Stimulated activated CD4-positive, alpha-beta T cell treated with anti-CD3 and anti-CD28 coated beads, Interleukin-4, amount 100 ng/mL, for 24 hours (primary cell): Measurements from ENCODE around the gene MYD88.
"Not testable (repeated sequence)": the region's sequence is repeated elsewhere in the genome, so short reads cannot be mapped to it uniquely, and the experiment has no call there.

Experiments
- DNase-seq: peaks from one replicate; pipeline ENCODE4 v3.0.0-alpha.2; 2020

The MYD88 gene

DNA sequence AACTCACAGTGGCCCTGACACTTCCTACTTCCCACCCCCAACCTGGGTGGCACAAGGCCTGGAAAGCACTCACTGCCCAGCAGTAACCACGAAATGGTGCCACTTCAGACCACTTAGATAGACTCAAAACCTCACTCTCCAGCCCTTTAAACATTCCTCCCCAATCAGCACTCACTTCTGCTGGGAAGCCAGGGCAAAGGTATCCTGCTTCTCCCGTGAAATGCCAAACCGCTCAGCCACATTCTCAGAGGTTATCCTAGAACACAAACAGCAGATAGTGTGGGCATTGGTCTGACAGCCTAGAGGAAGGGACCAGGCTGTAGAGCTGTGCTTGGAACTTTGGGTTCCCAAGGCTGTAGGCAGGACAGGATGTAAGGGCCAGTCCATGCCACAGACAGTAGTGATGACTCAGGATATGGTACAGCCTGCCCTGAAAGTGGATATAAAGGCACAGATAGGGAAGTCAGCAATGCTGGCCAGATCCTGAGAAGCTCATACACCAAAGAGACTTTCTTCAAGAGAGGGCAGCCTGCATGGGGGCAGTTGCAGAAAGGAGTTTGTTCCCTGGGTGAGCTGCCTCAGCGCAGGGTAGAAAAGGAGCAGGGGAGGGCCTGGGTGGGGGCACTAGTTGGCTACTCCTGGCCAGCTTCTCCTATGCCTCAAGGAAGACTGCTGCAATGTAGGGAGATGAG, 10.7 kb upstream of the MYD88 start:
- DNase-seq: no peak

DNA sequence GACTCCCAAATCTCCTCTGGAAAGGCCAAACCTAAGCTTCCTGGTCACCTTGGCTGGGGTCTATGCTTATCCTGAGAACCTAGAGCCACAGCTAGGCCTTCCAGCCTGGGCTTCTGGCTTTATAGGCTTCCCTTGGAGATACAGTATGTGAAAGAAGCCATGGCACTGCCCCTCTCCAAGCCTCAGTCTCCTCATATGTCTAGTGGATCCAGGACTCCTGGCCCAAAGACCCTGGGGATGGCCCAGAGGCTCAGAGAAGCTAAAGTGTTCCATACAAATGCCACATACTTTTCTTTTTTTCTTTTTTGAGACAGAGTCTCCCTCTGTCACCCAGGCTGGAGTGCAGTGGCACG, 10.2 kb upstream of the MYD88 start:
- DNase-seq: no peak

DNA sequence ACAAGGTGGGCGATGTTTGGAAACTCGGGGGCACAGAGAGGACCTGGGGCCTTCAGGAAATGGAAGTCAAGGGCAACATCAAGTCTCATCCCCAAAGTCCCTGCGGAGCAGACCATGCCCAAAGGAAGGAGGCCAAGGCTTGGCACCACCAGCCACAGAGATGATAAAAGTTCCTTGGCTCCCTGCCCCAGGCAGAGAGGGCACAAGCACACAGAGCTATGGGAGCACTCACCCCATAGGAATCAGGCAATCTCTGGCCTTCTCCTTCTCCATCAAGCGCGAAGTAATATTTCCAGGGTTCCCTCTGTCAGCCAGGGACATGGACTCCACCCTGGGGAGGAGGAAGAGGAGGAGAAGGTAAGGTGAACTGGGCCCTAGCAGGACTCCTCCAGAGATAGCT, 9.4 kb upstream of the MYD88 start:
- no peak for DNase-seq

DNA sequence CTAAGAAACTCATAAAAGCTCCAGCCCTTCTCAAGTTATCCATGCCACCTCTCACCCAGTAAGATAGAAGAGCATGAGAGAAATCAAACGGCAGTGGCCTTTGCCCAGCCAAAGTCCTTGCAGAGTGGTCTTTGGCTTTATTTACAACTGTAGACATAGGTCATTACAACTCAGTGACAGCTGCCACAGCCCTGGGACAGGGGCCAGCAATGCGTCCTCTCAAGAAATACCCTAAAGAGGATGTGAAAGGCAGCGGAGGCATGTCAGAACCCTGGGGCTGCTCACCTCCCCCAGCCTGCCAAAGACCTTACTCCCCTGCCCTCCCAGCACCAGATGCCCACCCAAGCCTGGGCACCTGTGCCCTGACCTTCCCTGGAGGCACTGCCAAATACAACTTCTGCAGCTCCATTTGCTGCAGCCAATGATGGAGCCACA, 7.8 kb upstream of the MYD88 start:
- no peak for DNase-seq

DNA sequence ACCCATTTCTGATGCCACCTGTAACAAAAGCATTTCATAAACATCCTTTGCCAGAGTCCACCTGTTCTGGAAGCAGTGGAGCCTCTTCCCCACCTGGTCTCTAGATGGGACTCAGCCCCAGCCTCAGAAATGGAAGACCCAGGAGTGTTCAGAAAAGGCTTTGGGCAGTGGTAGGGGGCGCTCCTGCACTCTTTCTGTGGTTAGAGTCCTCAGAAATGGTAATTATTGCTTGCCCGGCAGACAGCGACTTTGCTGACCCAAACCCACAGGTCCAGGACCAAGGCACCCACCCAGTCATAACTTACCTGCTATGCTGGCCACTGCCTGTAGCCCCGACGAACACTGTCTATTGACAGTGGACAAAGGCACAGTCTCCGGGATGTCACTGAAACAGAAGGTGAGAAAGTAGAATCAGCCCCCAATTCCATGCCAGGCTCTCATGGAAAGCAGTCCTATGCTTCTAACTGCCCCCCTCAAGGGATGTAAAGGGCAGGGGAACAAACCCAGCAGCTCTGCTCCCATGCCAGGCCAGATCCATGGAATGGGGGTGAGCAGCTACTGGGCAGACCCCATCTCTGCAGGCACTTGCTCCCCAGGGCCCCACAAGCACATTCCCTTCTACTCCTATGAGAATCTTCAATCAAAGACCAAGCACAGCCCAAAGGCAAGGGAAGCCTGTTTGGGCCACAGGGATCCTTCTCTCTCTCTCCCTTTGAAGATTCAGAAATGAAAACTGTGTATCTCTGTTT, 6.7 kb upstream of the MYD88 start:
- peak; percentile 22 for DNase-seq

DNA sequence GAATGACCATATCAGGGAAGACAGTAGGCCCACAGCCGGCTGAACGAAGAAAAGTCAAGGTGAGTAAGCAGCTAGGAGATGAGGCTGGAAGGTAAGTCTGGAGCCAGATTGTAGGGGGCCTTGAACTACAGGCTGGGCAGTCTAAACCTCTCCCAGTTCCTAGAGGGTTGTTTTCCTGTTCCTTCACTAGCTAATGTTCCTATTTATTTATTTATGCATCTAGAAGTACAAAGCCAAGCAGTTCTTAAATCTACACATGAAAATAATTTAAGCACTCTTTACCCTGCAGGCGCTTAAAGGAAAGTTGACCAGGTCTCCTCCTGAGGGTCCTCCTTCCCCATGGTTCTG, 5.3 kb upstream of the MYD88 start:
- DNase-seq: no peak

DNA sequence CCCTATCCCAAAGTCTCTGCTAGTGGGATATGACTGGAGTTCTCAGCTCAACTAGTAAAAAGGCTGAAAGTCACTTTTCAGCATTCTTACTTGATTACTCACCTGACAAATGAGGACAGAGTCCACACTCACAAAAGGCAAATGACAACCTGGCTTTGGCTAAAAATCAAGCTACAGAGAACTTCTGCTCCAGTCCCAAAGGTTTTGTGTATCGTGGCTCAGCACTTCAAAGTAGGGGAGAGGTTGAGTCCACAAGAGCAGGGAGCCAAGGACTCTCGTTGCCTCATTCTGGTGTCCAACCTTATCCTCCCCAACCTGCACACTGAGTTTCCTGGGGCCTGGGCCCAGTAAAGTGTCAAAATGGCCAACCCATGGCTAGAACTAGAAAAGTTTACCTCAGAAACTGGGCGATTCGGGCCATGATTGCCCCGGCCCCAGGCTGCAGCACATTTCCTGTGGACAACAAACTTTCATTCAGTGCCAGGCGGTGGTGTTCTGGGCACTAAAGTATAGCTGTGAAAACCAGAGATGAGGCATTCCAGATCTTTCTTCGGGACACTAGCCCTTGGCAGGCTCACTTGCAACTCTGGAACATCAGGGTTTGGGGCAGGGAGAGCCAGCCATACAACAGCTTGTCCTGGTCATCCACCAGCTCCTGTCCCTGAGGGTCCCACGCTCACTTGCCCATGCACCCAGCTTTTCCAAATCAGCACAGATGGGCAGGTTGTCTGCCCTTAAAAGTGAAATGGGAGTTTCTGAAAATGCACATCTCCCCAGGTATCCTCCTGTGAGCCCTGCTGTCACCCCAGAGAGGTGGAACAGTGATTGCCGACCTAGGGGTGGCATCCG, 4.7 kb upstream of the MYD88 start:
- DNase-seq: no peak

DNA sequence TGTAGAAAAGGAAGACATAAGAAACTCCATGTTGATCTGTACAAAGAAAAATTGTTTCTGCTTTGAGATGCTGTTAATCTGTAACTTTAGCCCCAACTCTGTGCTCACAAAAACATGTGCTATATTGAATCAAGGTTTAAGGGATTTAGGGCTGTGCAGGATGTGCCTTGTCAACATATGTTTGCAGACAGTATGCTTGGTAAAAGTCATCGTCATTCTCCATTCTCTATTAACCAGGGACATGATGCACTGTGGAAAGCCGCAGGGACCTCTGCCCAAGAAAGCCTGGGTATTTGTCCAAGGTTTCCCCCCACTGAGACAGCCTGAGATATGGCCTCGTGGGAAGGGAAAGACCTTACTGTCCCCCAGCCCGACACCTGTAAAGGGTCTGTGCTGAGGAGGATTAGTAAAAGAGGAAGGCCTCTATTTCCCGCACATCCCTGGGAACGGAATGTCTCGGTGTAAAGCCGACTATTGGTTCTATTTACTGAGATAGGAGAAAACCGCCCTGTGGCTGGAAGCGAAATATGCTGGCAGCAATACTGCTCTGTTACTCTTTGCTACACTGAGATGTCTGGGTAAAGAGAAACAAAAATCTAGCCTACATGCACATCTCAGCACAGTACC, 3.8 kb upstream of the MYD88 start:
- not testable (repeated sequence) for DNase-seq

DNA sequence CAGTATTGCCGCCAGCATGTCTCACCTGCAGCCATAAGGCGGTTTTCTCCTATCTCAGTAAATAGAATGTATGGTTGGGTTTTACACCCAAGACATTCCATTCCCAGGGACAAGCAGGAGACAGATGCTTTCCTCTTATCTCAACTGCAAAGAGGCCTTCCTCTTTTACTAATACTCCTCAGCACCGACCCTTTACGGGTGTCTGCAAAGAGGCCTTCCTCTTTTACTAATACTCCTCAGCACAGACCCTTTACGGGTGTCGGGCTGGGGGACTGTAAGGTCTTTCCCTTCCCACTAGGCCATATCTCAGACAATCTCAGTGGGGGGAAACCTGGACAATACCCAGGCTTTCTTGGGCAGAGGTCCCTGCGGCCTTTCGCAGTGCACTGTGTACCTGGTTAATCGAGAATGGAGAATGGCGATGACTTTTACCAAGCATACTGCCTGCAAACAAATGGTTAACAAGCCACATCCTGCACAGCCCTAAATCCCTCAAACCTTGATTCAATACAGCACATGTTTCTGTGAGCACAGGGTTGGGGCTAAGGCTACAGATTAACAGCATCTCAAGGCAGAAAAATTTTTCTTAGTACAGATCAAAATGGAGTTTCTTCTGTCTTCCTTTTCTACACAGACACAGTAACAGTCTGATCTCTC, 2.7 kb upstream of the MYD88 start:
- DNase-seq: peak; percentile 16

DNA sequence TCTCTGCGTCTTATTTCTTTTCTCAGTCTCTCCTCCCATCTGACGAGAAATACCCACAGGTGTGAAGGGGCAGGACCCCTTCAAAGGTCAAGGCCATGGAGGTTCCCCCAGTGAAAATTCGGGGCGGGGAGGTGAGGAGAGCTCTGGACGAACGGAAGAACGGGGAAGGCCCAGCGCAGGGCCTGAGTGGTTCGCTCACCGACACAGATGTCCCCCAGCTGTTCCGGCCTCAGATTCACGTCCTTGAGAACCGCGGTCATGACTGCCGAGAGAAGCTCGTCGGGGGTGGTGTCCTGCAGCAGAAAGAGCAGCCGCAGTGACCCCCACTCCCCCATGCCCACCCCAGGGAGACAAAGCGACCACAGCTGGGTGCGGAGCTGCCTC, 2.1 kb upstream of the MYD88 start:
- DNase-seq: peak; percentile 17

DNA sequence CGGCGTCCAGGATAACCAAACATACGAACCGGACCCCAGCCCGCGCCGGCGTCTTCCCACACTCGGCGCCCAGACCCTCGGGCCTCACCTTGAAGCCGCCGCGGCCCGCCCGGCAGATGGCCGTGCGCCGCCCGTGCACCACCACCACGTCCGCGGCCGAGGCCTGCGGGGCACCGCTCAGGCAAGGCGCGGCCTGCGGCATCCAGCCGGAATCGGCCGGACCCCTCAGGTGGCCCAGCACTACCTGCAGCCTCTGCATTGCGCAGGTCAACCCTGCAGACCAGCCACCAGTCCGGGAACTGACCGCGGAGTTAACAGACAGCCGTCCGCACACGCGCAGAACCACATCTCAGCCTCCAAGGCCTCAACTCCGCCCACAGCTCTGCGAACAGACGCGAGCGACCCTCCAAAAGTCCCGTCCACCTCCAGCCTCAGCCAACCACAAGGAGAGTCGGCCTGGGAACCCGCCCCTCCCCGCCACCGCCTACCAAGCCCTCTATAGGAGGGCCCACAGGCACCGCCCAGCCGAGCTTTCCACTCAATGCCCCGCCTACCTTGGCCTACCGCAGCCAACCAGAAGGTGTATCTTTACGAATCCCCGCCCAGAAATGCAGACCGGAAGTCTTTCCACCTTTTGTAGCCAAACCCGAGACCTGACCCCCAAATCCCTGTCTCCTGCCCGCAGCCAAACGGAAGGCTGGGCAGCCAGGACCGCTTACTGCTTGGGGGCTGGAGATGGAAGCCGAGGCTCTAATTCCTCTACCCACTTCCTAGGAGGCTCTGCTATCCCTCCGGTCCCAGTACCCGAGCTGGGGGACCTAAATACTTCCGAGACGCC, 1.5 kb upstream of the MYD88 start, which contains the start of gene ACAA1:
Gene ACAA1 (minus strand): TSS at position 351 of the 838 bp plus-strand sequence. CDS start 92 bp downstream, at position 259.
- peak; percentile 99 for DNase-seq

DNA sequence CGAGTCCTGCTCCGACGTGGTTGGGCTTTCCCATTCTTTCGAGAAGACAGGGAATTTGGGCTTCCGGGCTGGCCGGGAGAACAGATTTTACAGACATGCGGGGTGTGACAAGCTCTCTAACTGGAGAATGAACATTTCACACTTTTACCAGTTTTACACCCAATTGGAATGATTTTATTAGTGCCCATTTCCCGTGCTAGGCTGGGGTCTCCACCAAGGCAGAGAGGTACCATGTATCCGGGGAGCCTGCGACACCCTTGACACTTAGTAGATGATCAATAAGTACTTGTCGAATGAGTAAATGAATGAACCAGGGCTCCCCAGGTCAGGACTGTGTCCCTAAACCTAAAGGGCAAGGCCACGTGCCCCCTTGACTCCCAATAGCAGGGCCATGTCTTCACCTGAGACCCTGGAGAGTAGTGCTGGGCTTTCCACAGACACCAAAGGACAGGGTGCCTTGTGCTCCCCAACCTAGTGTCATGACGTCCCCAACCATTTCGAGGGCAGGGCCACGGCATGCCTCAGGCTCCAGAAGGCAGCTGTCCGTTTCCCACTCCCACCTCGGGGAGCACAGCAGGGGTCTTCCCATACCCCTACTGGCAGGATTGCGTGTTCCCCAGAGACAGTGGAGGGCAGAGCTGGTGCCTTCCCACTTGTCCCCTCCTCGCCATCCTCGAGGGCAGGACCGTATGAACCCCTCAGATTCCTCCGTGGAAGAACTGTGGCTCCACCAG, 679 bp upstream of the MYD88 start:
- DNase-seq: peak; percentile 20

DNA sequence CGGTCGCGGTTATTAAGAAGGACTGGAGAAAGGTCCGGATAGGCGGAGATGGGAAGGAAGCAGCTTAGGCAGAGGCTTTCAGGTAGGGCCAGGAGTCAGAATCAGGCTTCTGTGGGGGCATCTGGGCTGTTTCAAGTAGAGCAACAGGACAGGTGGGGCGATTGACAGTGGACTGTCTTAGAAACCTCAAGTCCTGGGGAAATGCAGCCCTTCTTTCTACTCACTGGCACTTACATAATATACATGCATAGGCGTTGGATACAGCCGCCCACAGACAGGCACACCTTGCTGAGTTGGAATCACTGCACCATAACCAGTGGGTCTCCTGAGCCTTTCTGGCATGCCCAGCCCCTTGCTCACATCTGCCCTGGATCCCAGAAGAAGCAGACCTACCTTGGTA, 730 bp downstream of the MYD88 start:
- no peak for DNase-seq

DNA sequence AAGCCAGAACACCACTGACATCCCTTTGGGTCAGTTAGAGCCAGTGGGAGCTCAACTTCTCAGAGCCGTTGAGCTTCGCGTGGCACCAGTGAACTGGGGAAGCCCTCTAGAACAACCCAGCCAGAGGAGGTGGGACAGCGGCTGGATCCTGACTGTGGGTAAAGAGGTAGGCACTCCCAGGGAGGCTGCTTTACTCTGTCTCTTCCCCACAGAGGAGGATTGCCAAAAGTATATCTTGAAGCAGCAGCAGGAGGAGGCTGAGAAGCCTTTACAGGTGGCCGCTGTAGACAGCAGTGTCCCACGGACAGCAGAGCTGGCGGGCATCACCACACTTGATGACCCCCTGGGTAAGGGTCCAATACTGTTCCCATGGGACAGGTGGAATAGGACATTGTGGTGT, 1.2 kb downstream of the MYD88 start:
- DNase-seq: no peak

DNA sequence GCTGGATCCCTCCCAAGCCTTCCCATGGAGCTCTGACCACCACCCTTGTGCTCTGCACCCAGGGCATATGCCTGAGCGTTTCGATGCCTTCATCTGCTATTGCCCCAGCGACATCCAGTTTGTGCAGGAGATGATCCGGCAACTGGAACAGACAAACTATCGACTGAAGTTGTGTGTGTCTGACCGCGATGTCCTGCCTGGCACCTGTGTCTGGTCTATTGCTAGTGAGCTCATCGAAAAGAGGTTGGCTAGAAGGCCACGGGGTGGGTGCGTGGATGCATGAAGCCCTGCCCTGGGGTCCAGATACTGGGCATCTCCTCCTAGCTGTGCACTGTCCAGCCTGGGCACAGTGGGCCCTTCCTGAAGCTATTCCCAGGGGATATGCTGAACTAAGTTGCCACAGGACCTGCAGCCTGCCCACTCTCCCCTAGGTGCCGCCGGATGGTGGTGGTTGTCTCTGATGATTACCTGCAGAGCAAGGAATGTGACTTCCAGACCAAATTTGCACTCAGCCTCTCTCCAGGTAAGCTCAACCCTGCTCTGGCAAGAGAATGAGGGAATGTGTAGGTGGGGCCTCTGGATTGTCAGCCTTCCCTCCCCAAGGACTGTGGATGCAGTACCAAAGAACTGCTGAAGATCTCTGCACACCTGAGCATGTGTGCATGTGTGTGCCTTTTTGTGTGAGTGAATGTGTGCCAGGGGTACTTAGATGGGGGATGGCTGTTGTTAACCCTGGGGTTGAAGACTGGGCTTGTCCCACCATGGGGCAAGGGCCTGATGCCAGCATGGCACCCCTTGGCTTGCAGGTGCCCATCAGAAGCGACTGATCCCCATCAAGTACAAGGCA, 2.1 kb downstream of the MYD88 start:
- DNase-seq: no peak

DNA sequence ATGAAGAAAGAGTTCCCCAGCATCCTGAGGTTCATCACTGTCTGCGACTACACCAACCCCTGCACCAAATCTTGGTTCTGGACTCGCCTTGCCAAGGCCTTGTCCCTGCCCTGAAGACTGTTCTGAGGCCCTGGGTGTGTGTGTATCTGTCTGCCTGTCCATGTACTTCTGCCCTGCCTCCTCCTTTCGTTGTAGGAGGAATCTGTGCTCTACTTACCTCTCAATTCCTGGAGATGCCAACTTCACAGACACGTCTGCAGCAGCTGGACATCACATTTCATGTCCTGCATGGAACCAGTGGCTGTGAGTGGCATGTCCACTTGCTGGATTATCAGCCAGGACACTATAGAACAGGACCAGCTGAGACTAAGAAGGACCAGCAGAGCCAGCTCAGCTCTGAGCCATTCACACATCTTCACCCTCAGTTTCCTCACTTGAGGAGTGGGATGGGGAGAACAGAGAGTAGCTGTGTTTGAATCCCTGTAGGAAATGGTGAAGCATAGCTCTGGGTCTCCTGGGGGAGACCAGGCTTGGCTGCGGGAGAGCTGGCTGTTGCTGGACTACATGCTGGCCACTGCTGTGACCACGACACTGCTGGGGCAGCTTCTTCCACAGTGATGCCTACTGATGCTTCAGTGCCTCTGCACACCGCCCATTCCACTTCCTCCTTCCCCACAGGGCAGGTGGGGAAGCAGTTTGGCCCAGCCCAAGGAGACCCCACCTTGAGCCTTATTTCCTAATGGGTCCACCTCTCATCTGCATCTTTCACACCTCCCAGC, 2.9 kb downstream of the MYD88 start:
- no peak for DNase-seq

DNA sequence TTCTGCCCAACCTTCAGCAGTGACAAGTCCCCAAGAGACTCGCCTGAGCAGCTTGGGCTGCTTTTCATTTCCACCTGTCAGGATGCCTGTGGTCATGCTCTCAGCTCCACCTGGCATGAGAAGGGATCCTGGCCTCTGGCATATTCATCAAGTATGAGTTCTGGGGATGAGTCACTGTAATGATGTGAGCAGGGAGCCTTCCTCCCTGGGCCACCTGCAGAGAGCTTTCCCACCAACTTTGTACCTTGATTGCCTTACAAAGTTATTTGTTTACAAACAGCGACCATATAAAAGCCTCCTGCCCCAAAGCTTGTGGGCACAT, 3.5 kb downstream of the MYD88 start:
- DNase-seq: no peak

DNA sequence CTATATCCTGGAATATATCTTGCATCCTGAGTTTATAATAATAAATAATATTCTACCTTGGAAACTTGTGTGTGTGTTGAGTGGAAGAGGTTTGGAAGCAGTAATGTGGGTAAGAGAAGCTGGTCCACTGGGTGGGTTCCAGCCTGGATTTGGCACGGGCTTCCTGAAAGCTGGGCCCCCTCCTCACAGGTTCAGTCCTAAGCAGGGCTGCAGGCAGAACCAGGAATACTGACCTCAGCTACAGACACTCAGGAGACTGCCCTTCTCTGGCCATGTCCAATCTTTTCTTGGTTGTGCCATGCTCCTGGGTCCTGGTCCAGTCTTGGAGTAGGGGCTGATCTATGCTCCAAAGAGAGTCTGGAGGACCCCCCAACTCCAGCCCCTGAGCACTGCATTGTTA, 4.5 kb downstream of the MYD88 start:
- no peak for DNase-seq

DNA sequence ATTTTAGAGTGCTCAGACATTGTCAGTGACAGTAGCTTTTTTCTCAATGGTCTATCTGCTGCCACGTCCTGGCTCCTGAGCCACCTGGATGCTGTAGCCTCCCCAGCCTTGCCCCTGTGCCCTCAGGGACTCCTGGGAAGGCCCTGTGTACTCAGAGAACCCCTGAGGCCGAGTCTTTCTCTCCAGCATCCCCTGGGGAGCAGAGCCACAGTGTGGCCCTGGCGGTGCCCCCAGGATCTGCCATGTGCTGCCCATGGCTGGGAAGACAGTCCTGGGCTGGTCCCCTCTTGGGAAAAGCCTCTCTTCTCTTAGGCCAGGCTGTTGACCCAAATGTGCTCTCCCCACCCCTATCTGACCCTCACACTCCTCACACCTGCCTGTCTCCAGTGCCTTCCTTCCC, 5.0 kb downstream of the MYD88 start:
- no peak for DNase-seq

DNA sequence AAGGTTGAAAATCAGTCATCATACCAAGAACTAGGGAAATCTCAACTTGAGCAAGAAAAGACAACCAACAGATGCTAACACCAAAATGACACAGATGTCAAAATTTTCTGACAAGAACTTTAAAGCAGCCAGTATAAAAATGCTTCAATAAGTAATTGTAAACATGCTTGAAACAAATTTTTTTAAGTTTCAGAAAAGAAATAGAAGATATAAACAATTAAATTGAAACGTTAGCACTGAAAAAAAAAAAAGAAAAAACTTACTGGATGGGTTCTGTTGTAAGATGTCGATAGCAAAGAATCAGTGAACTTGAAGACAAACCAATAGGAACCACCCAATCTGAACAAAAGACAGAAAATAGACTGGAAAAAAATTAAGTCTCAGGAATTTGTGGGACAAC, 8.0 kb downstream of the MYD88 start:
- no peak for DNase-seq
